Mucosa of stomach (tissue), 1 donor: ENCODE results near the gene CHI3L2.
"Not testable (repeated sequence)": the region's sequence is repeated elsewhere in the genome, so short reads cannot be mapped to it uniquely, and the experiment has no call there.

Source experiments
- H3K27me3 ChIP-seq: one replicate; pipeline ENCODE4 v1.7.0; 2013; ENCODE audit warnings: mild to moderate bottlenecking, low read length; ENCODE audit not compliant: control insufficient read depth, insufficient read depth
- H3K36me3 ChIP-seq: one replicate; pipeline ENCODE4 v1.7.0; 2013; ENCODE audit warnings: low read length; ENCODE audit not compliant: control insufficient read depth, insufficient read depth
- H3K4me1 ChIP-seq: one replicate; pipeline ENCODE4 v1.7.0; 2013; ENCODE audit warnings: mild to moderate bottlenecking, low read length; ENCODE audit not compliant: control insufficient read depth, insufficient read depth
- H3K4me3 ChIP-seq: one replicate; pipeline ENCODE4 v1.7.0; 2013; ENCODE audit warnings: low read length
- H3K9ac ChIP-seq: one replicate; pipeline ENCODE4 v1.7.0; 2013; ENCODE audit warnings: mild to moderate bottlenecking, low read length, moderate library complexity
- H3K9me3 ChIP-seq: one replicate; pipeline ENCODE4 v1.7.0; 2013; ENCODE audit warnings: mild to moderate bottlenecking, low read length, moderate library complexity; ENCODE audit not compliant: control insufficient read depth
- donor health status: Pancreatic carcinoma.

The CHI3L2 gene

DNA sequence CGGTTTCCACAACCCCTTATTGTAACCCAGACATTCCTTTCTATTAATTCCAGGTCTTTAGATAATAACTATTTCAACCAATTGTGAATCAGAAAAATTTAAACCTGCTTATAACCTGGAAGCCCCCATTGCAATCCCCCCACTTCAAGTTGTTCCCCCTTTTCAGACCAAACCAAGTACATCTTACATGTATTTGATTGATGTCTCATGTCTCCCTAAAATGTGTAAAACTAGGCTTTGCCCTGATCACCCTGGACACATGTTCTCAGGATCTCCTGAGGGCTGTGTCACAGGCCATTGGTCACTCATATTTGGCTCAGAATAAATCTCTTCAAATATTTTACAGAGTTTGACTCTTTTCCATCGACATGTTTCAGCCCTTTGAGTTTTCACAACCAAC lies 12.2 kb upstream of the CHI3L2 start:
- H3K9me3 ChIP-seq, H3K4me3 ChIP-seq, H3K4me1 ChIP-seq, H3K27me3 ChIP-seq, H3K36me3 ChIP-seq, H3K9ac ChIP-seq: not testable (repeated sequence)

GRCh38 chr1:111216751-111217150 lies 10.8 kb upstream of the CHI3L2 start:
- Histone ChIP-seq H3K4me3 (no peak overlapping the region), H3K9me3 (no peaks in the 10 kb centered on the region), H3K9ac (no peak overlapping the region), H3K27me3 (no peaks in the 10 kb centered on the region), H3K4me1 (no peaks in the 10 kb centered on the region), H3K36me3 (no peaks in the 10 kb centered on the region)

DNA sequence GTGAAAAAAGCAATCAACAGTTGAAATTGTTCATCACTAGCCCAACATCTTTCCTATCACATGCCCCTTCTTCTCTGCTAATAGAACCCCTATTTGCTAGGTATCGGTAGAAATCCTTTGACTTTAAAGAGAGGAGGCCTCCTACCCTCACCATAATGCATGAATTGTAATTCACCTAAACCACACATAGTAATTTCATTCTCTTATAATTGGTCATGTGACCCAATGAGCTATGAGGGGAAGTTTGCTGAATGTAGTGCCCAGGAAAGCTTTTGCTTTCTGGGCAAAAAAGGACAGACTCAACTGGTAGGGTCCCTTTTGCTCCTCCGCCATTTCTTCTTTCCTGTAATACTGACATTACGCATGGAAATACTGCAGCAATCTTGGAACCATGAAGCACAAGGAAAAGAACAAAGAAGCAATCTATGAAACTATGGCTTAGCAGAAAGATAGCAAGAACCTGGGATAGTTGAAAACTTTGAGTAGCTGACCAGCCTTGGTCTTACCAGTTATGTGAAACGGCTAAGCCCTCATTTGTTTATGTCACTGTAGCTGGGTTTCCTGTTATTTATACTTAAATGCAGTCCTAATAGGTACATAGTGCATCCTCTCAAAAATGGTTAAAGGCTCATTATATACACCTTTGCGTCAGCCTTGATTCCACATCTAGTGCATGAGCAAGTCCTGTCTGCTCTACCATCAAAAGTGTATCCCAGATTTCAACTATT lies 10.2 kb upstream of the CHI3L2 start:
- H3K36me3 ChIP-seq: no peaks in the 10 kb centered on the region
- H3K4me3 ChIP-seq: no peak overlapping the region
- no peaks in the 10 kb centered on the region for H3K9me3 ChIP-seq
- H3K4me1 ChIP-seq: peaks cover 3% of the 10 kb centered on the region
- H3K27me3 ChIP-seq: no peaks in the 10 kb centered on the region
- no peak overlapping the region for H3K9ac ChIP-seq

DNA sequence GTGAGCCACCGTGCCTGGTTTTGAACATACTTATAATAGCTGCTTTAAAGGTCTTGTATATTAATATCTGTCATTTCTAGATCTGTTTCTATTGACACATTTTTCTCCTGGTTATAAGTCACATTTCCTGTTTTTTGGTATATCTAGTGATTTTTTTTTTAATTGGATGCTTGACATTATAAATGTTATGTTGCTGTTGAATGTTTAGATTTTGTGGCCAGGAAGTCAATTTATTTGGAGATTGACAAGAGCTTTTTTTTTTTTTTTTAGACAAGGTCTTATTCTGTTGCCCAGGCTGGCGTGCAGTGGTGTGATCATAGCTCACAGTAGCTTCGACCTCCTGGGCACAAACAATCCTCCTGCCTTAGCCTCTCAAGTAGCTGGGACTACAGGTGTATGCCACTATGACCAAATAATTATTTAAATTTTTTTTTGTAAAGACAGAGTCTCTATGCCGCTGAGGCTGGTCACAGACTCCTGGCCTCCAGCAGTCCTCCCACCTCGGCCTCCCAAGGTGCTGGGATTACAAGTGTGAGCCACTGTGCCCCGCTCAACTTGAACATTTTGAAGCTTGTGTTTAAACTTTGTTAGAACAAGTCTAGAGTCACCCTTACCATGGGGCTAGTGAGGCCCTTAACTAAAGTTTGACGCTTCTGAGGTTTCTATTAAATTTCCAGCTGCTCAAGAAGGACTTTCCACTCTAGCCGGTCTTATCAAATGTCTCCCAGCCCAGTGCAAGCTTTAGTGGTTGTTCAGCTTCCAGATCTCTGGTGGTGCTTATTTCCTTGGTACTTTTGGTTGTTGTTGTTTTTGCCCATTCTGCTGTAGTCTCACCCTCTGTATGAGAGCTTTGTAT lies 8.6 kb upstream of the CHI3L2 start:
- no peak overlapping the region for H3K9ac ChIP-seq
- no peak overlapping the region for H3K4me3 ChIP-seq
- H3K36me3 ChIP-seq: no peaks in the 10 kb centered on the region
- no peaks in the 10 kb centered on the region for H3K9me3 ChIP-seq
- peaks cover 10% of the 10 kb centered on the region for H3K4me1 ChIP-seq
- H3K27me3 ChIP-seq: no peaks in the 10 kb centered on the region

DNA sequence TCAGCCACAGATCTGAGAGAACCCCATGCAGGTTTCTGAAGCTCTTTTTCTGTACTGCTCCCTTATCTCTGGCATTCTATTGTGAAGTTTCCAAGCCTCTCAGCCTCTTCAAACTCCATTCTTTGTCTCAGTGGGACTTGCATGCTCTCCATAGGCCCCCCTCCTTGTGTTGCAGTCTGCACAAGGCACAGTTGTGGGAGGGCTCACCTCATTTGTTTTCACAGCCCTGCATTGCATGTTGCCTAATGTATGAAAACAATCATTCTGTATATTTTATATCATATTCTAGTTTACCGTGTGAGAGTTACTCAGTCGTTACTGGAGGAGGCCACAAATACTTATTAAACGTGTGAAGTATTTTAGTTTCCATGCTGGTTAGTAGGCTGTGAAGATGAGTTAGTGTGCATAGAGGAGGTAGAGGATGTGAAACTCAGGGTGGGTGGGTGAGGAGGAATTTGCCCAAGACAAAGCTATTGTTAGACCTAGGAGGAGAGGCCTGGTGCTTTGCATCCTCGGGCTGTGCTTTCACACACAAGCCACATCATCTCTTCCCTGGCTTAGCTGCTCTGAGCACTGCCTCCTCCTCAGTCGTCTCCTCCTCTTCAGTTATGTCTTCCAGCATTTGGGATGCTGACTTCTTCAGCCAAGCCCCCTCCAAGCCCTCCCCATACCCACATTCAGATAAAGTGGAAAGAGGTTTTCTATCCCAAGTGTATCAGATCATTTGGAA lies 7.8 kb upstream of the CHI3L2 start:
- H3K27me3 ChIP-seq: no peaks in the 10 kb centered on the region
- H3K4me3 ChIP-seq: no peak overlapping the region
- H3K9ac ChIP-seq: no peak overlapping the region
- peaks cover 10% of the 10 kb centered on the region for H3K4me1 ChIP-seq
- H3K36me3 ChIP-seq: no peaks in the 10 kb centered on the region
- no peaks in the 10 kb centered on the region for H3K9me3 ChIP-seq

DNA sequence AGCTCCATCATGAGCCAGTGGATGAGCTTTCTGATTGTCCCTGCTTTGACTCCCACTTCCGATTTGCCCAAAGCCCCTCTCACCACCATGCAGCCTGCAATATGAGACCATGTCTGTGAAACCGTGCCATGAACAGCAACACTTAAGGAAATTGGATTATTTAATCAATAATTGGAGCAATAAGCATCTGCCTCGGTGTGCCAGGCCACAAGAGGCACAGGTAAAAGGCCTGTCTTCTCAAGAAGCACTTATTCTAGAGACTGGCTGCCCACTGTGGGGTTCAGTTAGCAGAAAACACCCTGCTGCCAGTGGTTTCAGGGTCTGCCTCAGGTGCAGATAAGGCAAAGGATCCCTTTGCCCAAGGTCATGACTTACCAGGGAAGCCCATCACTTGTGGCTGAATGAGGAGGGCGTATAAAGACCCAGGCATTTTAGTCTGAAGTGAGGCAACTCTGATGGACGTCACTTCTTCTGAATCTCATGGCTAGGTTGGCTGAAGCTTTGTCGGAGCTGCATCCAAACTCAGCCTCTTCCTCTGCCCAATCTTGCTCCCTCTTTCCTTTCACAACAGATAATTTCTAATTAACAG lies 7.1 kb upstream of the CHI3L2 start:
- Histone ChIP-seq H3K4me1 (peaks cover 10% of the 10 kb centered on the region), H3K36me3 (no peaks in the 10 kb centered on the region), H3K9ac (no peak overlapping the region), H3K27me3 (no peaks in the 10 kb centered on the region), H3K9me3 (no peaks in the 10 kb centered on the region), H3K4me3 (no peak overlapping the region)

GRCh38 chr1:111221276-111221632 lies 6.3 kb upstream of the CHI3L2 start:
- Histone ChIP-seq H3K4me1 (peaks cover 10% of the 10 kb centered on the region), H3K9me3 (no peaks in the 10 kb centered on the region), H3K4me3 (no peak overlapping the region), H3K27me3 (no peaks in the 10 kb centered on the region), H3K36me3 (no peaks in the 10 kb centered on the region), H3K9ac (no peak overlapping the region)

GRCh38 chr1:111221633-111222291 lies 5.8 kb upstream of the CHI3L2 start:
- H3K4me1 ChIP-seq: peaks cover 10% of the 10 kb centered on the region

GRCh38 chr1:111222308-111223125 lies 5.0 kb upstream of the CHI3L2 start:
- no peaks in the 10 kb centered on the region for H3K27me3 ChIP-seq
- H3K4me1 ChIP-seq: peaks cover 13% of the 10 kb centered on the region
- no peaks in the 10 kb centered on the region for H3K9me3 ChIP-seq
- H3K4me3 ChIP-seq: no peak overlapping the region
- no peak overlapping the region for H3K9ac ChIP-seq
- no peaks in the 10 kb centered on the region for H3K36me3 ChIP-seq

More at GRCh38 chr1:111221633-111222291, 5.8 kb upstream of the CHI3L2 start:
- H3K9me3 ChIP-seq: no peaks in the 10 kb centered on the region
- H3K27me3 ChIP-seq: no peaks in the 10 kb centered on the region
- H3K36me3 ChIP-seq: no peaks in the 10 kb centered on the region
- H3K4me3 ChIP-seq: no peak overlapping the region
- H3K9ac ChIP-seq: no peak overlapping the region

DNA sequence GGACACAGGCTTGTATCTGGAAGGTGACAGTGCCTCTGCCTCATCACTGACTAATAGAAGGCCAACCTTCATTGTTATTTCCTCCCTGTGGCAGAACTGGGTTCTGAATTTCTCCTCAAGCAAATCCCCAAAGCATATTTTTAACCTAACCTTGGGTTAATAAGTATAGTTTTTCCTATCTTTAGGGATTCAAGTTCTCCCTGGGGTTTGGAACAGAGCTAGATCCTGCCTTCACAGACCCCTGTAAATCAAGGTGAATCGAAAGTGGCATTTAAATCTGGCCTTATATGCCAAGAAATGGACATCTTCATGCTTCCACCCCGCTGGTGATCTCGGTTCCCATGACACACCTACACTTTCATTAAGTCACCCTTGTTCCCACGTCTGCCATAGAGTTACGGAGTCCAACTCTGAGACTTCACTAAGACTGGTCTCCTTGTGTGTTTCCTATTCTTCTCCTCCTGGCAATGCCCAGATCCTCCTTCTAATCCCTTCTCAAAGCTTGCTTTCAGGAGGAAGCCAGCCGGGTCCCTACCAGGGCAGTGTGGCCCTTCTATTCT lies 4.3 kb upstream of the CHI3L2 start:
- peaks cover 20% of the 10 kb centered on the region for H3K4me1 ChIP-seq
- H3K9me3 ChIP-seq: no peaks in the 10 kb centered on the region
- H3K27me3 ChIP-seq: no peaks in the 10 kb centered on the region
- H3K9ac ChIP-seq: no peak overlapping the region
- H3K36me3 ChIP-seq: no peaks in the 10 kb centered on the region
- no peak overlapping the region for H3K4me3 ChIP-seq

- H3K9ac ChIP-seq: no peak overlapping the region
- H3K36me3 ChIP-seq: no peaks in the 10 kb centered on the region
- H3K4me3 ChIP-seq: no peak overlapping the region
- peaks cover 29% of the 10 kb centered on the region for H3K4me1 ChIP-seq
- no peaks in the 10 kb centered on the region for H3K9me3 ChIP-seq
- no peaks in the 10 kb centered on the region for H3K27me3 ChIP-seq
Measured at GRCh38 chr1:111225091-111225490, 2.4 kb upstream of the CHI3L2 start.
